ENCODE measurements around the gene SH3GLB2.
A peak's percentile ranks its signal among the peaks of the same experiment; 100 is the strongest.
"Not testable (repeated sequence)": the region's sequence is repeated elsewhere in the genome, so short reads cannot be mapped to it uniquely, and the experiment has no call there.

The SH3GLB2 gene

GRCh38 chr9:129053020-129053419 is 24.9 kb upstream of the SH3GLB2 start:
- no peak for DNase-seq (ENCODE audit: low spot score)

- DNase-seq (ENCODE audit: low spot score): no peak
Observed at GRCh38 chr9:129052592-129052991, 24.5 kb upstream of the SH3GLB2 start.

- no peak for DNase-seq (ENCODE audit: low spot score)
Observed at GRCh38 chr9:129042016-129042415, 13.9 kb upstream of the SH3GLB2 start.

GRCh38 chr9:129040113-129040643 is 12.0 kb upstream of the SH3GLB2 start:
- no peak for DNase-seq (ENCODE audit: low spot score)

- no peak for DNase-seq (ENCODE audit: low spot score)
Observed at GRCh38 chr9:129038109-129038852, 10.2 kb upstream of the SH3GLB2 start.

GRCh38 chr9:129037767-129038098 is 9.6 kb upstream of the SH3GLB2 start:
- DNase-seq (ENCODE audit: low spot score): no peak

GRCh38 chr9:129036923-129037766 is 9.0 kb upstream of the SH3GLB2 start:
- DNase-seq (ENCODE audit: low spot score): no peak

- peak; percentile 97 for DNase-seq (ENCODE audit: low spot score)
Observed at GRCh38 chr9:129036241-129036922, 8.3 kb upstream of the SH3GLB2 start, which contains the start of gene MIGA2. MIGA2 (plus strand) TSS chr9:129036626; CDS start chr9:129040595, 3,969 bp downstream.

GRCh38 chr9:129035838-129036237 is 7.7 kb upstream of the SH3GLB2 start:
- DNase-seq (ENCODE audit: low spot score): not testable (repeated sequence)

- no peak for DNase-seq (ENCODE audit: low spot score)
Observed at GRCh38 chr9:129033216-129033615, 5.1 kb upstream of the SH3GLB2 start.

GRCh38 chr9:129032541-129033159 is 4.5 kb upstream of the SH3GLB2 start:
- DNase-seq (ENCODE audit: low spot score): no peak

GRCh38 chr9:129031514-129031913 is 3.4 kb upstream of the SH3GLB2 start:
- DNase-seq (ENCODE audit: low spot score): no peak

- no peak for DNase-seq (ENCODE audit: low spot score)
Observed at GRCh38 chr9:129030191-129030590, 2.1 kb upstream of the SH3GLB2 start.

- DNase-seq (ENCODE audit: low spot score): no peak
Observed at GRCh38 chr9:129027685-129028191, 393 bp downstream of the SH3GLB2 start.

- no peak for DNase-seq (ENCODE audit: low spot score)
Observed at GRCh38 chr9:129027224-129027684, 877 bp downstream of the SH3GLB2 start.

- peak; percentile 71 for DNase-seq (ENCODE audit: low spot score)
Observed at GRCh38 chr9:129026442-129027223, 1.5 kb downstream of the SH3GLB2 start.

GRCh38 chr9:129023908-129024233 is 4.3 kb downstream of the SH3GLB2 start:
- no peak for DNase-seq (ENCODE audit: low spot score)

GRCh38 chr9:129023036-129023907 is 4.9 kb downstream of the SH3GLB2 start:
- peak; percentile 57 for DNase-seq (ENCODE audit: low spot score)

- DNase-seq (ENCODE audit: low spot score): no peak
Observed at GRCh38 chr9:129022037-129022436, 6.1 kb downstream of the SH3GLB2 start.

GRCh38 chr9:129021091-129021490 is 7.0 kb downstream of the SH3GLB2 start:
- DNase-seq (ENCODE audit: low spot score): no peak

Measured in ecto neural progenitor cell (in vitro differentiated cells).